DOHH2 (cell line): ENCODE measurements around the gene USP20.

ENCODE experiments used
- H3F3A ChIP-seq: fragments of 200-600 bp; sonication (generic), shearing (Covaris generic); 2 replicates; pipeline ENCODE4 v1.6.0; 2016; ENCODE audit warnings: antibody characterized with exemption, mild to moderate bottlenecking; ENCODE audit not compliant: control insufficient read depth, insufficient read depth
- H3K27ac ChIP-seq: fragments of 200-600 bp; sonication (generic); 2 replicates; pipeline ENCODE4 v1.5.1; 2014; ENCODE audit warnings: low read depth, mild to moderate bottlenecking, low read length, moderate library complexity
- H3K27me3 ChIP-seq: fragments of 200-600 bp; sonication (generic); 2 replicates; pipeline ENCODE4 v1.6.1; 2014; ENCODE audit warnings: mild to moderate bottlenecking, low read length, mixed read lengths; ENCODE audit not compliant: control insufficient read depth
- H3K36me3 ChIP-seq: fragments of 200-600 bp; sonication (generic); 2 replicates; pipeline ENCODE4 v1.6.1; 2014; ENCODE audit warnings: mild to moderate bottlenecking, low read length, moderate library complexity, mixed read lengths; ENCODE audit not compliant: control insufficient read depth
- H3K4me1 ChIP-seq: fragments of 200-600 bp; sonication (generic); 2 replicates; pipeline ENCODE4 v1.6.1; 2014; ENCODE audit warnings: mild to moderate bottlenecking, low read length, mixed read lengths; ENCODE audit not compliant: control insufficient read depth
- H3K4me2 ChIP-seq: fragments of 200-600 bp; sonication (generic); 2 replicates; pipeline ENCODE4 v1.6.0; 2014; ENCODE audit warnings: mild to moderate bottlenecking, low read length, moderate library complexity
- H3K4me3 ChIP-seq: fragments of 200-600 bp; sonication (generic); 2 replicates; pipeline ENCODE4 v1.5.1; 2014; ENCODE audit warnings: mild to moderate bottlenecking, low read length, mixed read lengths
- H3K79me2 ChIP-seq: fragments of 200-600 bp; sonication (generic); 2 replicates; pipeline ENCODE4 v1.6.1; 2014; ENCODE audit warnings: mild to moderate bottlenecking, low read length, mixed read lengths; ENCODE audit not compliant: control insufficient read depth
- H3K9me2 ChIP-seq: fragments of 200-600 bp; sonication (generic); replicated peaks from 2 replicates; pipeline ENCODE4 v1.6.1; 2014; ENCODE audit warnings: mild to moderate bottlenecking, low read length, mixed read lengths; ENCODE audit not compliant: control insufficient read depth
- H3K9me3 ChIP-seq: fragments of 200-600 bp; sonication (generic); 2 replicates; pipeline ENCODE4 v1.6.1; 2014; ENCODE audit warnings: antibody characterized with exemption, low read length, mixed read lengths; ENCODE audit not compliant: control insufficient read depth, insufficient read depth
- H4K20me1 ChIP-seq: fragments of 200-600 bp; sonication (generic); 2 replicates; pipeline ENCODE4 v1.6.0; 2014; ENCODE audit warnings: low read depth, mild to moderate bottlenecking, antibody characterized with exemption, low read length, moderate library complexity; ENCODE audit not compliant: control insufficient read depth, insufficient read depth
- EZH2phosphoT487 ChIP-seq: fragments of 200-600 bp; sonication (generic); IDR thresholded peaks from 2 replicates; pipeline ENCODE4 v1.6.1; 2017; ENCODE audit warnings: borderline replicate concordance, mild to moderate bottlenecking, antibody characterized with exemption, low read length, moderate library complexity, mixed read lengths
- TF ChIP-seq, protein P1 (sequence below): fragments of 200-600 bp; sonication (generic); IDR thresholded peaks from one replicate; pipeline ENCODE4 v1.5.1; 2014; ENCODE audit warnings: antibody characterized with exemption, mild to moderate bottlenecking, low read depth, low read length; ENCODE audit not compliant: poor library complexity, severe bottlenecking

Gene USP20

DNA sequence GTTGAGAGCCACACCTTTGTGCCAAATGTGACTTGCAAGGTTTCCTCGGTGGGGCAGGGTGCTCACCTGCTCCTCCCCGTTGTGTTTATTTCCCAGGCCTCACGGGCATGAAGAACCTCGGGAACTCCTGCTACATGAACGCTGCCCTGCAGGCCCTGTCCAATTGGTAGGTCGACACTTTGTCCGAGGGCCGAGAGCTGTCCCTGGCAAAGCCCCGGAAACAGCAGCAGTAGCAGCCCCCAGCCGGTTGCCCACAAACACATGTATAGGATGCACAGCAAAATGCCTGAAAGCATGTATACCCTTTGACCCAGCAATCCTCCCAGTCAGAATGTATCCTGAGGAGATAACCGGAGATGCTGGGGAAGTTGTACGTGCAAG lies 26.2 kb downstream of the USP20 start:
- Histone ChIP-seq H3K4me3 (no peak overlapping the region), H4K20me1 (no peaks in the 10 kb centered on the region), H3K27me3 (no peaks in the 10 kb centered on the region), H3F3A (no peaks in the 10 kb centered on the region), H3K79me2 (no peaks in the 10 kb centered on the region), H3K4me2 (no peak overlapping the region), H3K9me2 (no peaks in the 10 kb centered on the region), H3K36me3 (peaks cover 13% of the 10 kb centered on the region; the same call in 1 of the 2 replicates), H3K27ac (no peak overlapping the region), H3K4me1 (peaks cover 9% of the 10 kb centered on the region; the same call in 1 of the 2 replicates), H3K9me3 (no peaks in the 10 kb centered on the region)
- no peak for TF ChIP-seq EZH2phosphoT487
- TF ChIP-seq, protein P1, sequence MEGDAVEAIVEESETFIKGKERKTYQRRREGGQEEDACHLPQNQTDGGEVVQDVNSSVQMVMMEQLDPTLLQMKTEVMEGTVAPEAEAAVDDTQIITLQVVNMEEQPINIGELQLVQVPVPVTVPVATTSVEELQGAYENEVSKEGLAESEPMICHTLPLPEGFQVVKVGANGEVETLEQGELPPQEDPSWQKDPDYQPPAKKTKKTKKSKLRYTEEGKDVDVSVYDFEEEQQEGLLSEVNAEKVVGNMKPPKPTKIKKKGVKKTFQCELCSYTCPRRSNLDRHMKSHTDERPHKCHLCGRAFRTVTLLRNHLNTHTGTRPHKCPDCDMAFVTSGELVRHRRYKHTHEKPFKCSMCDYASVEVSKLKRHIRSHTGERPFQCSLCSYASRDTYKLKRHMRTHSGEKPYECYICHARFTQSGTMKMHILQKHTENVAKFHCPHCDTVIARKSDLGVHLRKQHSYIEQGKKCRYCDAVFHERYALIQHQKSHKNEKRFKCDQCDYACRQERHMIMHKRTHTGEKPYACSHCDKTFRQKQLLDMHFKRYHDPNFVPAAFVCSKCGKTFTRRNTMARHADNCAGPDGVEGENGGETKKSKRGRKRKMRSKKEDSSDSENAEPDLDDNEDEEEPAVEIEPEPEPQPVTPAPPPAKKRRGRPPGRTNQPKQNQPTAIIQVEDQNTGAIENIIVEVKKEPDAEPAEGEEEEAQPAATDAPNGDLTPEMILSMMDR: no peak

DNA sequence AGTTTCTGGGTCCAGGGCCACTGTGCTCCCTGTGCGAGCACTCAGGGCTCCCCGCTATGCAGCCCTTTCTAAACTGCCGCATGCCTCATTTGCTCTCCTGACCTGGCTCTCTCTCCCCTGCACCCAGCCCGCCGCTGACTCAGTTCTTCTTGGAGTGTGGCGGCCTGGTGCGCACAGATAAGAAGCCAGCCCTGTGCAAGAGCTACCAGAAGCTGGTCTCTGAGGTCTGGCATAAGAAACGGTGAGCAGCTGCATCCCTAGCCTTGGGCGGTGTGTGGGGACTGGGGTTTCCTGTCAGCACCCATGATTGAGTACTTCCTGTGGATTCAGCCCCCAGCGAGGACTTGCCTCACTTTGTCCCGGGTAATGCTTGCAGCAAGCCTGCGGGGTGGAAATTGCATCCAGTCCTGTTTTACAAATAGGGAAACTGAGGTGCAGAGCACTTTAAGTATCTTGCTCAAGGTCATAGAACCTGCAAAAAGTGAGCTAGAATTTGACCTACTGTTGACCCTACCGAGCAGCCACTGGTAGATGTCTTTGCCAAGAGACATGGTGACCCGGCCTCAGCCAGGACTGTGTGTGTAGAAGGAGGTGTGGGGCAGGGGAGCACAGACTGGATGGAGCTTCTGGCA lies 27.9 kb downstream of the USP20 start:
- H3K9me3 ChIP-seq: no peaks in the 10 kb centered on the region
- no peak overlapping the region for H3K27ac ChIP-seq
- H3K79me2 ChIP-seq: no peaks in the 10 kb centered on the region
- H3K27me3 ChIP-seq: no peaks in the 10 kb centered on the region
- TF ChIP-seq EZH2phosphoT487: no peak
- TF ChIP-seq, protein P1: no peak
- H3K36me3 ChIP-seq: peaks cover 13% of the 10 kb centered on the region; the same call in 1 of the 2 replicates
- no peaks in the 10 kb centered on the region for H3F3A ChIP-seq
- no peaks in the 10 kb centered on the region for H3K9me2 ChIP-seq
- no peak overlapping the region for H3K4me2 ChIP-seq
- no peaks in the 10 kb centered on the region for H4K20me1 ChIP-seq
- H3K4me3 ChIP-seq: no peak overlapping the region
- H3K4me1 ChIP-seq: peaks cover 9% of the 10 kb centered on the region; the same call in 1 of the 2 replicates

DNA sequence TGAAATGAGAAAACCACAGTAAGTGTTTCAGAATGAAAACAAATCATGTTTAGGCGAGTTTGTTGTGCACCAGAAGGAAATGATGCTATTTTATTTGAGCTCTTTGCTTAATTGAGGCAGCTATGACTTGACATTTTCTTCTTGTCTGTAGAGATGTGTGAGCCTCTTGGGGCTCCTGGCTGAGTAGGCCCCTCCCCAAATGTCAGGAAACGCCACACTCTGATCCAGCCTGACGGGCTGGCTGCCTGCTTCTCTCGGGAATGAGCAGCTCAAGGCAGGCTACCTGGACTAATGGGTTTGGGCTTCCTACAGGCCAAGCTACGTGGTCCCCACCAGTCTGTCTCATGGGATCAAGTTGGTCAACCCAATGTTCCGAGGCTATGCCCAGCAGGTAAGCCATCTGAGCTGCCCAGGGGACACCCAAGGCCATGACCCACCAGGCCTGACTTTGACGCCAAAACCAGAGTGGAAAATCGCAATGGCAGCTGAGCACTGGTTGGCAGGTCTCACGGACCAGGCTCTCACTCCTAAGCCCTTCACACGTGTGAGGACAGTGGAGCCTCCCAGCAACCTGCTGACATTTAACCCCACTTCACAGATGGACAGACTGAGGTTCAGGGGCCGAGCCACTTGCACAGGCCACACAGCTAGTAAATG lies 29.9 kb downstream of the USP20 start:
- Histone ChIP-seq H3K4me2 (no peak overlapping the region), H3K4me1 (peaks cover 18% of the 10 kb centered on the region), H3F3A (no peaks in the 10 kb centered on the region), H3K27ac (no peak overlapping the region), H3K9me2 (no peaks in the 10 kb centered on the region), H3K79me2 (no peaks in the 10 kb centered on the region), H3K4me3 (no peak overlapping the region), H3K36me3 (peaks cover 13% of the 10 kb centered on the region; the same call in 1 of the 2 replicates), H3K27me3 (no peaks in the 10 kb centered on the region), H3K9me3 (no peaks in the 10 kb centered on the region), H4K20me1 (no peaks in the 10 kb centered on the region)
- TF ChIP-seq, protein P1: no peak
- TF ChIP-seq EZH2phosphoT487: no peak
